Uterus (tissue), 4 donors: ENCODE measurements around the gene CACNA1C. TPM values are rescaled to one million over a fixed set of nuclear protein-coding genes. Genes with fewer than 3 reads are reported as not detected.

ENCODE experiments used
- DNase-seq, 2 donors: peaks; one replicate each; pipeline ENCODE4 v3.0.0-alpha.2; 2019 to 2020
- H3K27ac ChIP-seq, 2 donors: fragments of 200-600 bp; sonication (generic); 1 replicate in 1 of 2; 2 replicates in 1 of 2; pipeline ENCODE4 v1.5.1; 2016 to 2018
- H3K27me3 ChIP-seq, 2 donors: fragments of 200-600 bp; sonication (generic); one replicate each; pipeline ENCODE4 v1.5.1; 2018 to 2019; ENCODE audit warnings: control low read depth in 1 of 2
- H3K36me3 ChIP-seq, 2 donors: fragments of 200-600 bp; sonication (generic); one replicate each; pipeline ENCODE4 v1.5.1; 2019; ENCODE audit warnings: control low read depth in 1 of 2
- H3K4me1 ChIP-seq, 2 donors: fragments of 200-600 bp; sonication (generic); one replicate each; pipeline ENCODE4 v1.5.1; 2018 to 2019; ENCODE audit warnings: control low read depth in 1 of 2
- H3K4me3 ChIP-seq, 2 donors: fragments of 200-600 bp; sonication (generic); 1 replicate in 1 of 2; 2 replicates in 1 of 2; pipeline ENCODE4 v1.5.1; 2018 to 2019; ENCODE audit warnings: mild to moderate bottlenecking in 1 of 2
- H3K9me3 ChIP-seq, 2 donors: fragments of 200-600 bp; sonication (generic); one replicate each; pipeline ENCODE4 v1.5.1; 2019; ENCODE audit warnings: control low read depth in 1 of 2
- POLR2A ChIP-seq, 2 donors: fragments of 450-650 bp; IDR thresholded peaks; one replicate each; pipeline ENCODE4 v1.6.1; 2016; ENCODE audit warnings: antibody characterized with exemption in 2 of 2, mild to moderate bottlenecking in 1 of 2, moderate library complexity in 1 of 2
- intact Hi-C: fragments of 100-400 bp; cut with DNase I; formaldehyde crosslinking; loops from one replicate; pipeline ENCODE4 v1.15.1; 2023; ENCODE audit warnings: low total_unique reads
- total RNA-seq, 4 donors: library from RNA; depleted of rRNA in 3 of 4; stranded (reverse); fragments of >200 nt in 3 of 4; gene quantifications; one replicate each; pipeline versions ENCODE4 v1.1.0 to v1.2.4, GENCODE V29; 2014 to 2023
- TF ChIP-seq, protein P1 (sequence below), 4 experiments: fragments of 200-600 bp in 2 of 4; fragments of 450-650 bp in 2 of 4; sonication (generic) in 2 of 4; IDR thresholded peaks; one replicate each; pipeline ENCODE4 v1.5.1; 2016 to 2019; ENCODE audit warnings: antibody characterized with exemption in 4 of 4, mild to moderate bottlenecking in 2 of 4, moderate library complexity in 1 of 4
- donor health status: DM: yes; HTN: yes; CAD: no.

The CACNA1C gene
- total RNA-seq, 4 donors from 2014 or later = 15.9 to 121 (median 32.1) TPM

DNA sequence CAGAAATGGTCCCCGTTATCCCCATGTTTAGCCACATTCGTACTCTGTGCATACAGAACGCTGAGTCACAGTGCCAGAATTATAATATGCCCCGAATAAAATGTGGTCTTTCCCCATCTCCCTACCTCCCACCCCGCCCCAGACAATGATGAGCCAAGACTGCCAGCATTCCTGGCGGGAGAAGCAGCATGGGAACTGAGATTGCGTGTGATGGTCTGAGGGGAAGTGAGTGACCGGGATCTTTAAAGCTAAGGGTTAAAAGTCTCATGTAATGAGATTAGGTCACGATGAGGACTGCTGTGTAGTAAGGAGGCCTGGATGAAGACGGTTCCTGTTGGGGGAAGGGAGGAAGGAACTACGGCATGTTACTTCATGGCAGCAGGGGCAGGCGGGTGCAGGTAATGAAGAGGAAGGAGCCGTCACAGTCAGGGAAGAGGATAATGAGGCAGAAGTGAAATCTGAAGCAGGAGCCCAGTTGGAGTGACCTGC, 498.7 kb downstream of the CACNA1C start:
- Histone ChIP-seq H3K4me1 (no peaks in the 10 kb centered on the region), H3K27ac (no peak overlapping the region), H3K36me3 (no peaks in the 10 kb centered on the region), H3K27me3 (no peaks in the 10 kb centered on the region), H3K9me3 (no peaks in the 10 kb centered on the region), H3K4me3 (no peak overlapping the region)
- intact Hi-C loops = no loop called here
- no peak for DNase-seq
- TF ChIP-seq, protein P1, sequence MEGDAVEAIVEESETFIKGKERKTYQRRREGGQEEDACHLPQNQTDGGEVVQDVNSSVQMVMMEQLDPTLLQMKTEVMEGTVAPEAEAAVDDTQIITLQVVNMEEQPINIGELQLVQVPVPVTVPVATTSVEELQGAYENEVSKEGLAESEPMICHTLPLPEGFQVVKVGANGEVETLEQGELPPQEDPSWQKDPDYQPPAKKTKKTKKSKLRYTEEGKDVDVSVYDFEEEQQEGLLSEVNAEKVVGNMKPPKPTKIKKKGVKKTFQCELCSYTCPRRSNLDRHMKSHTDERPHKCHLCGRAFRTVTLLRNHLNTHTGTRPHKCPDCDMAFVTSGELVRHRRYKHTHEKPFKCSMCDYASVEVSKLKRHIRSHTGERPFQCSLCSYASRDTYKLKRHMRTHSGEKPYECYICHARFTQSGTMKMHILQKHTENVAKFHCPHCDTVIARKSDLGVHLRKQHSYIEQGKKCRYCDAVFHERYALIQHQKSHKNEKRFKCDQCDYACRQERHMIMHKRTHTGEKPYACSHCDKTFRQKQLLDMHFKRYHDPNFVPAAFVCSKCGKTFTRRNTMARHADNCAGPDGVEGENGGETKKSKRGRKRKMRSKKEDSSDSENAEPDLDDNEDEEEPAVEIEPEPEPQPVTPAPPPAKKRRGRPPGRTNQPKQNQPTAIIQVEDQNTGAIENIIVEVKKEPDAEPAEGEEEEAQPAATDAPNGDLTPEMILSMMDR (IDR thresholded peaks at IDR 0.05) = no peak
- TF ChIP-seq POLR2A (IDR thresholded peaks at IDR 0.05) = no peak

GRCh38 chr12:2552000-2552756, 499.4 kb downstream of the CACNA1C start:
- H3K4me3 ChIP-seq = no peak overlapping the region
- no peak overlapping the region for H3K27ac ChIP-seq
- H3K4me1 ChIP-seq = no peaks in the 10 kb centered on the region
- H3K9me3 ChIP-seq = no peaks in the 10 kb centered on the region
- no peaks in the 10 kb centered on the region for H3K36me3 ChIP-seq
- no peak for DNase-seq
- intact Hi-C loops = no loop called here
- no peaks in the 10 kb centered on the region for H3K27me3 ChIP-seq
- no peak for TF ChIP-seq POLR2A (IDR thresholded peaks at IDR 0.05)
- TF ChIP-seq, protein P1 (IDR thresholded peaks at IDR 0.05) = no peak

DNA sequence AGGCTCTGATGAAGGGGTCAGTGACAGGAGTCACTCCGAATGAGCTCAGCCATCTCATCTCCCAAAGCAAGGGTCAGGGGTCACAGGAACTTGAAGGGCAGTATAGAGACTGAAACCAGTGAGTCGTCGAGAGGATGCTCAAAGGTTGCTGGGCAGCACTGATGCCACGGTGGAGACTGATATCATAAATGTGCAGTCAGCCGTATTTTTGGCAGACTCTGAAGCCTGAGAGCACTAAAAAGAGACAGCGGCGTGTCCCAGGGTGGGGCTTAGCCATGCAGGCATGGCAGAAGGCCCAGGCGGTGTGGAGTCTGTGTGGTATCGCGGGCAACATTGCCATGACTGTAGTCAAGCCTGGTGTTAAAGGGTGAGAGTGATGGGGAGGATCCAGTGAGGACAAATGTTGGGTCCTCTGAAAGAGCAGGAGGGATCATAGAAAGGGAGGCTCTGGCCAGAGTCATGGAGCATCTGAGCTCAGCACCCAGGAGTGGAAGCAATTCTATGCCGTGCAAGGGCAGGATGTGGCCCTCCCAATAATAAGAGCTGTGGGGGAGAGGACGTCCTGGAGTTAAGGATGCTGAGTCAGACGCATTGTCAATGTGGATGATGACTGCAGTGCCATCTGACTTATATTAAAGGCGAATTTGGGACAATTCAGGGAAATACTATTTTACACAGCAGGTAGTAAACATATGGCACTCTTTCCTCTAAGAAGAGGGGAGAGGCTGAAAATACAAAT, 500.8 kb downstream of the CACNA1C start:
- Histone ChIP-seq H3K36me3 (no peaks in the 10 kb centered on the region), H3K9me3 (no peaks in the 10 kb centered on the region), H3K4me1 (no peaks in the 10 kb centered on the region), H3K4me3 (no peak overlapping the region), H3K27ac (no peak overlapping the region), H3K27me3 (no peaks in the 10 kb centered on the region)
- TF ChIP-seq, protein P1 (IDR thresholded peaks at IDR 0.05) = no peak
- TF ChIP-seq POLR2A (IDR thresholded peaks at IDR 0.05) = no peak
- DNase-seq = no peak
- intact Hi-C loops = no loop called here

- H3K27ac ChIP-seq = no peak overlapping the region
- no peaks in the 10 kb centered on the region for H3K4me1 ChIP-seq
- no peak overlapping the region for H3K4me3 ChIP-seq
- intact Hi-C loops = no loop called here
- TF ChIP-seq POLR2A (IDR thresholded peaks at IDR 0.05) = no peak
- TF ChIP-seq, protein P1 (IDR thresholded peaks at IDR 0.05) = no peak
- no peaks in the 10 kb centered on the region for H3K9me3 ChIP-seq
- H3K27me3 ChIP-seq = no peaks in the 10 kb centered on the region
- no peak for DNase-seq
- no peaks in the 10 kb centered on the region for H3K36me3 ChIP-seq
Observed at GRCh38 chr12:2555487-2556082, 502.8 kb downstream of the CACNA1C start.

- H3K9me3 ChIP-seq = no peaks in the 10 kb centered on the region
- no peak for DNase-seq
Observed at GRCh38 chr12:2557597-2557996, 504.8 kb downstream of the CACNA1C start.

More at GRCh38 chr12:2557597-2557996, 504.8 kb downstream of the CACNA1C start:
- no peak overlapping the region for H3K4me3 ChIP-seq
- intact Hi-C loops = no loop called here
- TF ChIP-seq, protein P1 (IDR thresholded peaks at IDR 0.05) = no peak
- no peak for TF ChIP-seq POLR2A (IDR thresholded peaks at IDR 0.05)
- no peak overlapping the region for H3K27ac ChIP-seq
- H3K4me1 ChIP-seq = no peaks in the 10 kb centered on the region
- H3K36me3 ChIP-seq = no peaks in the 10 kb centered on the region
- H3K27me3 ChIP-seq = no peaks in the 10 kb centered on the region
